Measurements from ENCODE around the gene LPAR3. TPM values are rescaled to one million over a fixed set of nuclear protein-coding genes. Genes with fewer than 3 reads are reported as not detected.

Gene LPAR3
- polyA plus RNA-seq, 2 of the 4 experiments (the other 2 are of a cell fraction): 0.01 to 0.08 TPM

DNA sequence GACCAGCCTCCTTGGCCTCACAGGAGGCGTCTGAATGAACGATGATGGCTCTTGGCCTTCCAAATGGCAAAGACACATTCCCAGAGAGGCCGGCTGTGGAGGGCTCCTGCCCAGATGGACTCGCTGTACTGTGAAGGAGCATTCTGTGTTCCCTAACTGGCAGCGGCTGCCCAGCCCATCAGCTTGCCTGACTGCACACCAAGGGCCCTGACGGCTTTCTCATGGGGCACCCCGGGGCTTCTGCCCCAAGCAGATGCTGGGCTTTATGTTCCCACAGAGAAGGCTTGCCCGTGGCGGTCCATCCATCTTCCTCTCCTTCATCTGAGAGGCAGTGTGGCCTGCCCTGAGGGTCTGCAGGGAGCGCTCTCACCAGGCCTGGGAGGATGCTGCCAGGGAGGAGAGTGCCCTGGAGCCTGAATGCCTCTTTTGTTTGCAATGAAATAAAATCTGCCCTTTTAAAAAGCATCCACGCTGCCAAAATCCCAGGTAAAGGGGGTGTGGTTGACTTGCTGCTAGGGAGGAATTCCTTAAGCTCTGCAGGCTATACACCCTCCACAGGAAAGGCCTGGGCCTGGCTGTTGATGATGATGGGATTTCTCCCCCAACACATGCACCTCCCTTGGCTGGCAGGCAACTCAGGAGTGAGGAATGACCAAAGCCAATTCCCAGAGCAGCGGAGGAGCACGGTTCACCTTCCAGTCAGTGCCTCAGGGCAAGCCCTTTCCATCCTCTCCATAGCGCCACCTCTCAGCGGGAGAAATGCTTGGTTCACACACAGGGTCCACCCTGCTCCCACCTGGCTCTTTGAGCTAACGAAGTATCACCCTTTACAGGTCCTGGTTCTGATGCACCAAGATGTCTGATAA is 118.1 kb downstream of the LPAR3 start:
- H3K9me3 ChIP-seq: no peaks in the 10 kb centered on the region

DNA sequence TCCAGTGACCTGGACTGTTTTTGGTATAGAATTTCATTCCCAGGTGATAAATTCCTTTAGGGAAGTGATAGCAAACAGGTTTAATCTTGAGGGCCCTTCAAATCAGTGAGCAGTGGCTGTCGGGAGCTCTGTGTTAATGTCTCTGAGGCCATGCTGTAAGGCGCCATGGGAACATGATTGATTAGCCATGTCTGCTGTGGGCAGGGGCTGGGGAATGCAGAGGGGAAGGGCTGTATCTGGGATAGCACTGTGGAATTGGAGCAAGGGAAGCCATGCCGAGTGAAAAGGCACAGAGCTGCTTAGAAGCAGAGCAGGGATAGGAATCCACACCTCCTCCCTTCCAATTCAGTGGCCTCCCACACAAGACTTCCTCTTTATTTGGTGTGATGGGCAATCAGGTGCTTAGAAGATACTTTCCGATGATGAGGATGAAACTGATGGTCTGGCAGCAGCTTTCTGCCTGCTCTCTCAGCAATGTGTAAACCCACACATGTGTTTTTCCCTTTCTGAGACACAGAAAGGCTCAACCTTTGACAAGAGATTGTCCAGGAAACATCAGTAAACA is 119.0 kb downstream of the LPAR3 start:
- Histone ChIP-seq H3K4me1 (no peaks in the 10 kb centered on the region), H3K9me3 (no peaks in the 10 kb centered on the region), H3K4me3 (no peak overlapping the region), H3K27ac (no peak overlapping the region), H3K4me2 (no peak overlapping the region)
- 73% methylated on average over 4 of the region's 4 CpGs for WGBS (ENCODE audit: missing lambda C conversion rate)
- DNase-seq (ENCODE audit: low read depth in 1 of 2, low spot score in 1 of 2) (no peak), FAIRE-seq (no peak), ATAC-seq (no peak)
- POLR2A ChIA-PET: no interaction called here
- CTCF ChIA-PET: interaction anchor here (0.8 kb wide), 1 partner anchor 32 kb away, joined by 3 read pairs; no protein-coding TSS in a partner anchor
- no peak for TF ChIP-seq CBX2 (IDR thresholded peaks at IDR 0.05; ENCODE audit: borderline replicate concordance, low read depth)
- TF ChIP-seq NPAS2 (CRISPR knock-in tag; IDR thresholded peaks at IDR 0.05; ENCODE audit: borderline replicate concordance): no peak
- no peak for TF ChIP-seq ZNF302 (CRISPR knock-in tag; IDR thresholded peaks at IDR 0.05)
- TF ChIP-seq EHMT2 (IDR thresholded peaks at IDR 0.05; ENCODE audit: low read depth): no peak
- TF ChIP-seq POLR2A (IDR thresholded peaks at IDR 0.05; ENCODE audit: low read length): no peak
- no peak for TF ChIP-seq MAZ (IDR thresholded peaks at IDR 0.05; ENCODE audit: borderline replicate concordance, low read depth, low read length)
- no peak for TF ChIP-seq RARB (CRISPR knock-in tag; IDR thresholded peaks at IDR 0.05)
- no peak for TF ChIP-seq EHF (CRISPR knock-in tag; IDR thresholded peaks at IDR 0.05)
- no peak for TF ChIP-seq FOSB (CRISPR knock-in tag; IDR thresholded peaks at IDR 0.05)
- TF ChIP-seq, protein P1, sequence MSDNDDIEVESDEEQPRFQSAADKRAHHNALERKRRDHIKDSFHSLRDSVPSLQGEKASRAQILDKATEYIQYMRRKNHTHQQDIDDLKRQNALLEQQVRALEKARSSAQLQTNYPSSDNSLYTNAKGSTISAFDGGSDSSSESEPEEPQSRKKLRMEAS (IDR thresholded peaks at IDR 0.05): no peak
- TF ChIP-seq CBX8 (IDR thresholded peaks at IDR 0.05): no peak
- no peak for TF ChIP-seq RCOR1 (IDR thresholded peaks at IDR 0.05; ENCODE audit: low read depth, low read length)
- TF ChIP-seq TFCP2L1 (CRISPR knock-in tag; IDR thresholded peaks at IDR 0.05): no peak

More for the DNA sequence above, 118.1 kb downstream of the LPAR3 start:
- Histone ChIP-seq H3K4me3 (no peak overlapping the region), H3K4me2 (no peak overlapping the region), H3K27ac (no peak overlapping the region), H3K4me1 (no peaks in the 10 kb centered on the region)
- POLR2A ChIA-PET: no interaction called here
- no peak for DNase-seq (ENCODE audit: low read depth in 1 of 2, low spot score in 1 of 2)
- FAIRE-seq: no peak
- TF ChIP-seq ZNF302 (CRISPR knock-in tag; IDR thresholded peaks at IDR 0.05) (no peak), FOSL2 (IDR thresholded peaks at IDR 0.05) (no peak), FOSL2 (CRISPR knock-in tag; IDR thresholded peaks at IDR 0.05) (no peak), HOXB5 (CRISPR knock-in tag; IDR thresholded peaks at IDR 0.05) (no peak), MAZ (IDR thresholded peaks at IDR 0.05; ENCODE audit: borderline replicate concordance, low read depth, low read length) (no peak), HDAC2 (IDR thresholded peaks at IDR 0.05) (no peak), FOSB (CRISPR knock-in tag; IDR thresholded peaks at IDR 0.05) (no peak), NFE2L2 (conservative IDR thresholded peaks at IDR 0.05; ENCODE audit: low read length) (no peak), BHLHE40 (IDR thresholded peaks at IDR 0.05; ENCODE audit: low read depth, low read length) (no peak), EP300 (IDR thresholded peaks at IDR 0.05) (no peak), MAFK (IDR thresholded peaks at IDR 0.05; ENCODE audit: partially characterized antibody) (no peak), RARB (CRISPR knock-in tag; IDR thresholded peaks at IDR 0.05) (no peak)
- TF ChIP-seq, protein P2, sequence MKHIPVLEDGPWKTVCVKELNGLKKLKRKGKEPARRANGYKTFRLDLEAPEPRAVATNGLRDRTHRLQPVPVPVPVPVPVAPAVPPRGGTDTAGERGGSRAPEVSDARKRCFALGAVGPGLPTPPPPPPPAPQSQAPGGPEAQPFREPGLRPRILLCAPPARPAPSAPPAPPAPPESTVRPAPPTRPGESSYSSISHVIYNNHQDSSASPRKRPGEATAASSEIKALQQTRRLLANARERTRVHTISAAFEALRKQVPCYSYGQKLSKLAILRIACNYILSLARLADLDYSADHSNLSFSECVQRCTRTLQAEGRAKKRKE (CRISPR knock-in tag; IDR thresholded peaks at IDR 0.05; ENCODE audit: low read depth): no peak
- TF ChIP-seq, protein P3, sequence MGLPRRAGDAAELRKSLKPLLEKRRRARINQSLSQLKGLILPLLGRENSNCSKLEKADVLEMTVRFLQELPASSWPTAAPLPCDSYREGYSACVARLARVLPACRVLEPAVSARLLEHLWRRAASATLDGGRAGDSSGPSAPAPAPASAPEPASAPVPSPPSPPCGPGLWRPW (IDR thresholded peaks at IDR 0.05): no peak
- no peak for ATAC-seq
- CTCF ChIA-PET: interaction anchor here (0.7 to 1.5 kb wide), 5 partner anchors 22 to 333 kb away, joined by 3 to 6 read pairs (median 3); no protein-coding TSS in a partner anchor
- WGBS (ENCODE audit: missing lambda C conversion rate): 63% methylated on average over 11 of the region's 16 CpGs

DNA sequence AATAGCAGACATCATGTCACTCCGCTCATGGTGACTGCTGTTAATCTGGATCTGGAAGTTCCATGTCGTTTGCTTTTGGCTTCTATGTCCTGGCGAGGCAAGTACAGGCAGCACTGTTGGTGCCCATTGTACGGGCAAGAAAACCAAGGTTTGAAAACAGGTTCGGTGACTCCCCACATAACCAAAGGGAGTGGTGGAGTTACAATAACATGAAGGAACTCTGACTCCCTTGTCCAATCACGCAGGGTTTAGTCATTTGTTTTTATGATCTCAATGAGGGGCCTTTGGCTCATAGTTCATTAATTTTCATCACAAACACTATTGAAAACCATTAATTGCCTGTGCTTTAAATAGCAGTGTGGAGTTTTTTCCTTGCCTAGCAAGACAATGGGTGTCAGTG is 119.8 kb downstream of the LPAR3 start:
- Histone ChIP-seq H3K4me2 (no peak overlapping the region), H3K9me3 (no peaks in the 10 kb centered on the region), H3K4me1 (no peaks in the 10 kb centered on the region), H3K27ac (no peak overlapping the region), H3K4me3 (no peak overlapping the region)
- ATAC-seq (no peak), DNase-seq (ENCODE audit: low read depth in 1 of 2, low spot score in 1 of 2) (no peak), FAIRE-seq (no peak)
- CTCF ChIA-PET: interaction anchor here (0.8 to 2.6 kb wide), 12 partner anchors 9 to 330 kb away, joined by 3 to 20 read pairs (median 4); partner anchors contain the start of gene CTBS
- WGBS (ENCODE audit: missing lambda C conversion rate): 51% methylated on average over 6 of the region's 6 CpGs
- POLR2A ChIA-PET: no interaction called here
- TF ChIP-seq HOXA7 (CRISPR knock-in tag; IDR thresholded peaks at IDR 0.05) (no peak), JUN (IDR thresholded peaks at IDR 0.05) (no peak), KDM5A (IDR thresholded peaks at IDR 0.05) (no peak), NR3C1 (IDR thresholded peaks at IDR 0.05) (no peak), RARB (CRISPR knock-in tag; IDR thresholded peaks at IDR 0.05) (no peak), SREBF2 (IDR thresholded peaks at IDR 0.05) (no peak), MAFK (IDR thresholded peaks at IDR 0.05; ENCODE audit: partially characterized antibody) (no peak), EP300 (IDR thresholded peaks at IDR 0.05) (no peak), HOXB5 (CRISPR knock-in tag; IDR thresholded peaks at IDR 0.05) (no peak), CBX2 (IDR thresholded peaks at IDR 0.05; ENCODE audit: borderline replicate concordance, low read depth) (no peak)
- TF ChIP-seq, protein P4, sequence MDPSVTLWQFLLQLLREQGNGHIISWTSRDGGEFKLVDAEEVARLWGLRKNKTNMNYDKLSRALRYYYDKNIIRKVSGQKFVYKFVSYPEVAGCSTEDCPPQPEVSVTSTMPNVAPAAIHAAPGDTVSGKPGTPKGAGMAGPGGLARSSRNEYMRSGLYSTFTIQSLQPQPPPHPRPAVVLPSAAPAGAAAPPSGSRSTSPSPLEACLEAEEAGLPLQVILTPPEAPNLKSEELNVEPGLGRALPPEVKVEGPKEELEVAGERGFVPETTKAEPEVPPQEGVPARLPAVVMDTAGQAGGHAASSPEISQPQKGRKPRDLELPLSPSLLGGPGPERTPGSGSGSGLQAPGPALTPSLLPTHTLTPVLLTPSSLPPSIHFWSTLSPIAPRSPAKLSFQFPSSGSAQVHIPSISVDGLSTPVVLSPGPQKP (IDR thresholded peaks at IDR 0.05; ENCODE audit: low read depth, low read length): no peak
- TF ChIP-seq, protein P5, sequence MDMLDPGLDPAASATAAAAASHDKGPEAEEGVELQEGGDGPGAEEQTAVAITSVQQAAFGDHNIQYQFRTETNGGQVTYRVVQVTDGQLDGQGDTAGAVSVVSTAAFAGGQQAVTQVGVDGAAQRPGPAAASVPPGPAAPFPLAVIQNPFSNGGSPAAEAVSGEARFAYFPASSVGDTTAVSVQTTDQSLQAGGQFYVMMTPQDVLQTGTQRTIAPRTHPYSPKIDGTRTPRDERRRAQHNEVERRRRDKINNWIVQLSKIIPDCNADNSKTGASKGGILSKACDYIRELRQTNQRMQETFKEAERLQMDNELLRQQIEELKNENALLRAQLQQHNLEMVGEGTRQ (IDR thresholded peaks at IDR 0.05): no peak
- TF ChIP-seq, protein P6, sequence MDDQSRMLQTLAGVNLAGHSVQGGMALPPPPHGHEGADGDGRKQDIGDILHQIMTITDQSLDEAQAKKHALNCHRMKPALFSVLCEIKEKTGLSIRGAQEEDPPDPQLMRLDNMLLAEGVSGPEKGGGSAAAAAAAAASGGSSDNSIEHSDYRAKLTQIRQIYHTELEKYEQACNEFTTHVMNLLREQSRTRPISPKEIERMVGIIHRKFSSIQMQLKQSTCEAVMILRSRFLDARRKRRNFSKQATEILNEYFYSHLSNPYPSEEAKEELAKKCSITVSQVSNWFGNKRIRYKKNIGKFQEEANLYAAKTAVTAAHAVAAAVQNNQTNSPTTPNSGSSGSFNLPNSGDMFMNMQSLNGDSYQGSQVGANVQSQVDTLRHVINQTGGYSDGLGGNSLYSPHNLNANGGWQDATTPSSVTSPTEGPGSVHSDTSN (IDR thresholded peaks at IDR 0.05): no peak
